ENCODE data around the gene YEATS2. TPM values are rescaled to one million over a fixed set of nuclear protein-coding genes. Genes with fewer than 3 reads are reported as not detected.

YEATS2 gene
- polyA plus RNA-seq, 3 donors, result 4.2 to 33.0 (median 5.0) TPM

GRCh38 chr3:183830187-183830586 is 132.6 kb downstream of the YEATS2 start:
- WGBS (ENCODE audit: insufficient coverage), result 99% methylated on average over 9 of the region's 9 CpGs
- no peak overlapping the region for H3K27ac Mint-ChIP-seq

GRCh38 chr3:183833516-183833915 is 135.9 kb downstream of the YEATS2 start:
- no peak for DNase-seq
- WGBS (ENCODE audit: insufficient coverage), result 98% methylated on average over 6 of the region's 6 CpGs
- Mint-ChIP-seq H3K36me3 (peaks cover 71 to 85% of the 10 kb centered on the region in 2 donors), H3K27ac (no peak overlapping the region), H3K27me3 (ENCODE audit: low read depth in 3 of 3) (no peaks in the 10 kb centered on the region), H3K9me3 (no peaks in the 10 kb centered on the region), H3K4me1 (no peaks in the 10 kb centered on the region), H3K4me3 (no peak overlapping the region)
- H3K4me2 ChIP-seq (replicated peaks; ENCODE audit: extremely low read depth, low read length, poor library complexity, severe bottlenecking), result no peak overlapping the region
- intact Hi-C loops (cut with micrococcal nuclease), result no loop called here
- no peaks in the 10 kb centered on the region for H3K79me2 ChIP-seq (ENCODE audit: insufficient read depth, low read length)
- H3K9ac ChIP-seq (ENCODE audit: insufficient read depth, low read length, poor library complexity, severe bottlenecking), result no peak overlapping the region
- TF ChIP-seq CTCF (IDR thresholded peaks at IDR 0.05), result no peak
- H3K36me3 ChIP-seq (replicated peaks in 1 of 2; ENCODE audit: control insufficient read depth in 1 of 2, insufficient read depth in 2 of 2, low read length in 2 of 2), result peaks cover 77 to 98% of the 10 kb centered on the region in 2 donors
- H3K4me1 ChIP-seq (ENCODE audit: control insufficient read depth in 1 of 2, insufficient read depth in 2 of 2, low read length in 2 of 2), result no peaks in the 10 kb centered on the region
- peaks cover 57% of the 10 kb centered on the region for H4K20me1 ChIP-seq (ENCODE audit: insufficient read depth, low read length)
- no peaks in the 10 kb centered on the region for H3K9me3 ChIP-seq (replicated peaks in 1 of 2; ENCODE audit: control insufficient read depth in 1 of 2, insufficient read depth in 1 of 2, low read length in 2 of 2)
- no peak overlapping the region for H2AFZ ChIP-seq (ENCODE audit: insufficient read depth, low read depth, low read length, poor library complexity, severe bottlenecking)
- no peaks in the 10 kb centered on the region for H3K27me3 ChIP-seq (ENCODE audit: control insufficient read depth in 2 of 2, insufficient read depth in 2 of 2, low read length in 2 of 2)
- no peak overlapping the region for H3K4me3 ChIP-seq (replicated peaks in 1 of 3; ENCODE audit: low read depth in 2 of 3, low read length in 3 of 3)
- no peak overlapping the region for H3K27ac ChIP-seq (ENCODE audit: low read depth in 1 of 2, low read length in 2 of 2)

More at GRCh38 chr3:183830187-183830586, 132.6 kb downstream of the YEATS2 start:
- H3K27me3 Mint-ChIP-seq (ENCODE audit: low read depth in 3 of 3), result peaks cover 0 to 3% (median 0%) of the 10 kb centered on the region in 3 donors
- TF ChIP-seq CTCF (IDR thresholded peaks at IDR 0.05), result no peak
- no peaks in the 10 kb centered on the region for H3K9me3 Mint-ChIP-seq
- H3K4me3 Mint-ChIP-seq, result no peak overlapping the region
- Histone ChIP-seq H3K4me2 (replicated peaks; ENCODE audit: extremely low read depth, low read length, poor library complexity, severe bottlenecking) (no peak overlapping the region), H3K9ac (ENCODE audit: insufficient read depth, low read length, poor library complexity, severe bottlenecking) (no peak overlapping the region), H3K9me3 (replicated peaks in 1 of 2; ENCODE audit: control insufficient read depth in 1 of 2, insufficient read depth in 1 of 2, low read length in 2 of 2) (no peaks in the 10 kb centered on the region), H4K20me1 (ENCODE audit: insufficient read depth, low read length) (peaks cover 56% of the 10 kb centered on the region), H3K27ac (ENCODE audit: low read depth in 1 of 2, low read length in 2 of 2) (no peak overlapping the region), H3K79me2 (ENCODE audit: insufficient read depth, low read length) (no peaks in the 10 kb centered on the region), H3K4me1 (ENCODE audit: control insufficient read depth in 1 of 2, insufficient read depth in 2 of 2, low read length in 2 of 2) (peaks cover 3 to 5% of the 10 kb centered on the region in 2 donors), H3K4me3 (replicated peaks in 1 of 3; ENCODE audit: low read depth in 2 of 3, low read length in 3 of 3) (no peak overlapping the region), H2AFZ (ENCODE audit: insufficient read depth, low read depth, low read length, poor library complexity, severe bottlenecking) (no peak overlapping the region), H3K27me3 (ENCODE audit: control insufficient read depth in 2 of 2, insufficient read depth in 2 of 2, low read length in 2 of 2) (no peaks in the 10 kb centered on the region), H3K36me3 (replicated peaks in 1 of 2; ENCODE audit: control insufficient read depth in 1 of 2, insufficient read depth in 2 of 2, low read length in 2 of 2) (peaks cover 62 to 77% of the 10 kb centered on the region in 2 donors)
- intact Hi-C loops (cut with micrococcal nuclease), result no loop called here
- no peak for DNase-seq
- H3K36me3 Mint-ChIP-seq, result peaks cover 70 to 80% of the 10 kb centered on the region in 2 donors
- H3K4me1 Mint-ChIP-seq, result peaks cover 7% of the 10 kb centered on the region
